ENCODE measurements around the gene EIF4E2. TPM values are rescaled to one million over a fixed set of nuclear protein-coding genes. Genes with fewer than 3 reads are reported as not detected.

The EIF4E2 gene
- total and polyA plus RNA-seq, 2 donors (not counting 3 experiments of a cell fraction or from before 2014, with no cell fraction given): 50.0 to 96.5 TPM

GRCh38 chr2:232504438-232504837 is 46.1 kb upstream of the EIF4E2 start:
- no TSS peak for BruUV-seq (replicated peaks)
- no peak for FAIRE-seq
- Histone ChIP-seq H2AFZ (ENCODE audit: low read depth, low read length) (no peak overlapping the region), H3K4me2 (ENCODE audit: insufficient read depth, low read length) (no peak overlapping the region), H3K9ac (replicated peaks; ENCODE audit: extremely low read depth, insufficient read depth, low read length) (no peak overlapping the region), H3K27ac (ENCODE audit: insufficient read depth, low read depth, low read length) (no peak overlapping the region), H3K27me3 (ENCODE audit: control insufficient read depth in 2 of 2, insufficient read depth in 2 of 2, low read length in 2 of 2) (peaks cover 35 to 36% of the 10 kb centered on the region in 2 experiments), H3K9me1 (replicated peaks; ENCODE audit: control insufficient read depth, extremely low read depth, insufficient read depth, low read length) (no peaks in the 10 kb centered on the region), H3K4me3 (replicated peaks in 1 of 3; ENCODE audit: insufficient read depth in 1 of 3, low read depth in 1 of 3, low read length in 3 of 3) (no peak overlapping the region), H3K9me3 (replicated peaks; ENCODE audit: control insufficient read depth, insufficient read depth, low read length) (no peaks in the 10 kb centered on the region), H3K4me1 (ENCODE audit: control insufficient read depth, extremely low read depth, insufficient read depth, low read length) (no peaks in the 10 kb centered on the region), H3K79me2 (ENCODE audit: control insufficient read depth, insufficient read depth, low read length) (no peaks in the 10 kb centered on the region), H4K20me1 (replicated peaks; ENCODE audit: control insufficient read depth, extremely low read depth, insufficient read depth, low read length) (no peaks in the 10 kb centered on the region), H3K36me3 (ENCODE audit: control insufficient read depth in 2 of 2, extremely low read depth in 1 of 2, insufficient read depth in 2 of 2, low read length in 2 of 2) (no peaks in the 10 kb centered on the region)
- TF ChIP-seq GATA2 (IDR thresholded peaks at IDR 0.05; ENCODE audit: insufficient read depth, insufficient read length, low read depth, low read length) (no peak), MAX (IDR thresholded peaks at IDR 0.05; ENCODE audit: insufficient read depth, insufficient read length) (no peak), EZH2 (IDR thresholded peaks at IDR 0.05; ENCODE audit: borderline replicate concordance, low read depth, low read length, severe bottlenecking) (no peak), POLR2AphosphoS5 (IDR thresholded peaks at IDR 0.05; ENCODE audit: insufficient read depth, low read depth, low read length) (no peak), JUN (IDR thresholded peaks at IDR 0.05; ENCODE audit: borderline replicate concordance, insufficient read depth, insufficient read length, low read depth) (no peak), POLR2A (IDR thresholded peaks at IDR 0.05; ENCODE audit: low read depth, low read length) (no peak), CTCF (IDR thresholded peaks at IDR 0.05; ENCODE audit: extremely low read depth in 1 of 2, insufficient read depth in 1 of 2, low read depth in 1 of 2, low read length in 2 of 2) (no peak), FOS (IDR thresholded peaks at IDR 0.05; ENCODE audit: borderline replicate concordance, insufficient read depth, low read length) (no peak), MYC (IDR thresholded peaks at IDR 0.05; ENCODE audit: low read depth, low read length) (no peak)
- dilution Hi-C loops (cut with MboI; ENCODE audit: extremely low pct_ligation_motif_present, low sequenced_read_pairs): no loop called here
- ChIA-PET POLR2A (no interaction called here), CTCF (no interaction called here)
- intact Hi-C loops (cut with micrococcal nuclease): no loop called here
- no peak for DNase-seq (ENCODE audit: low read depth, low spot score)

Measured in endothelial cell of umbilical vein (primary cell).